Neural progenitor cell (in vitro differentiated cells): ENCODE measurements around the gene MEGF6. TPM values are rescaled to one million over a fixed set of nuclear protein-coding genes. Genes with fewer than 3 reads are reported as not detected.
A peak's percentile ranks its signal among the peaks of the same experiment; 100 is the strongest.

Experiments
- DNase-seq: peaks from one replicate; pipeline ENCODE4 v3.0.0-alpha.2; 2016; ENCODE audit warnings: low spot score
- H2AFZ ChIP-seq: fragments of 200-600 bp; sonication (generic); replicated peaks from 2 replicates; pipeline ENCODE4 v1.6.1; 2016; ENCODE audit warnings: antibody characterized with exemption
- H3F3A ChIP-seq: fragments of 200-600 bp; sonication (generic); 2 replicates; pipeline ENCODE4 v1.6.1; 2016; ENCODE audit warnings: antibody characterized with exemption, low read depth
- H3K27ac ChIP-seq: fragments of 200-600 bp; sonication (generic); 2 replicates; pipeline ENCODE4 v1.5.1; 2016; ENCODE audit warnings: mild to moderate bottlenecking
- H3K27me3 ChIP-seq: fragments of 200-600 bp; sonication (generic); 2 replicates; pipeline ENCODE4 v1.6.1; 2016; ENCODE audit warnings: mild to moderate bottlenecking, moderate library complexity
- H3K36me3 ChIP-seq: fragments of 200-600 bp; sonication (generic); 2 replicates; pipeline ENCODE4 v1.5.1; 2016
- H3K4me1 ChIP-seq: fragments of 200-600 bp; sonication (generic); 2 replicates; pipeline ENCODE4 v1.6.1; 2016; ENCODE audit warnings: mixed run types
- H3K4me2 ChIP-seq: fragments of 200-600 bp; sonication (generic); 2 replicates; pipeline ENCODE4 v1.6.1; 2016
- H3K4me3 ChIP-seq: fragments of 200-600 bp; sonication (generic); 2 replicates; pipeline ENCODE4 v1.5.1; 2016
- H3K79me2 ChIP-seq: fragments of 200-600 bp; sonication (generic); 2 replicates; pipeline ENCODE4 v1.6.1; 2016; ENCODE audit warnings: low read depth
- H3K9ac ChIP-seq: fragments of 200-600 bp; sonication (generic); 2 replicates; pipeline ENCODE4 v1.6.1; 2016
- H3K9me3 ChIP-seq: fragments of 200-600 bp; sonication (generic); 2 replicates; pipeline ENCODE4 v1.5.1; 2016; ENCODE audit warnings: low read depth
- H4K20me1 ChIP-seq: fragments of 200-600 bp; sonication (generic); 2 replicates; pipeline ENCODE4 v1.6.1; 2016; ENCODE audit warnings: low read depth
- H3K27ac Mint-ChIP-seq: 3 replicates; pipeline ENCODE4 v1.8.0; 2021; ENCODE audit warnings: mixed read lengths
- H3K27me3 Mint-ChIP-seq: 2 replicates; pipeline ENCODE4 v1.8.0; 2022; ENCODE audit warnings: low read depth, mild to moderate bottlenecking, inconsistent platforms, moderate library complexity, mixed read lengths; ENCODE audit not compliant: insufficient read depth
- H3K36me3 Mint-ChIP-seq: 3 replicates; pipeline ENCODE4 v1.8.0; 2021; ENCODE audit warnings: mixed read lengths
- H3K4me1 Mint-ChIP-seq: 3 replicates; pipeline ENCODE4 v1.8.0; 2021; ENCODE audit warnings: mixed read lengths
- H3K4me3 Mint-ChIP-seq: 3 replicates; pipeline ENCODE4 v1.8.0; 2021; ENCODE audit warnings: mild to moderate bottlenecking, moderate library complexity, mixed read lengths
- H3K9me3 Mint-ChIP-seq: 3 replicates; pipeline ENCODE4 v1.8.0; 2020; ENCODE audit warnings: mixed read lengths
- EZH2 ChIP-seq: fragments of 200-600 bp; sonication (generic); IDR thresholded peaks from 2 replicates; pipeline ENCODE4 v1.6.1; 2017; ENCODE audit warnings: antibody characterized with exemption, mild to moderate bottlenecking, moderate library complexity
- EZH2phosphoT487 ChIP-seq: fragments of 200-600 bp; sonication (generic); IDR thresholded peaks from 2 replicates; pipeline ENCODE4 v1.6.1; 2017; ENCODE audit warnings: antibody characterized with exemption
- total RNA-seq: library from RNA; depleted of rRNA; stranded (reverse); fragments of >200 nt; gene quantifications from 2 replicates; pipeline ENCODE4 v1.2.3, GENCODE V29; 2015; ENCODE audit warnings: low replicate concordance
- TF ChIP-seq, protein P1 (sequence below): fragments of 200-600 bp; sonication (generic); IDR thresholded peaks from 2 replicates; pipeline ENCODE4 v1.5.1; 2017; ENCODE audit warnings: antibody characterized with exemption, mild to moderate bottlenecking

The MEGF6 gene
- total RNA-seq, 1 donor from 2014 or later, result 1.7 TPM

DNA sequence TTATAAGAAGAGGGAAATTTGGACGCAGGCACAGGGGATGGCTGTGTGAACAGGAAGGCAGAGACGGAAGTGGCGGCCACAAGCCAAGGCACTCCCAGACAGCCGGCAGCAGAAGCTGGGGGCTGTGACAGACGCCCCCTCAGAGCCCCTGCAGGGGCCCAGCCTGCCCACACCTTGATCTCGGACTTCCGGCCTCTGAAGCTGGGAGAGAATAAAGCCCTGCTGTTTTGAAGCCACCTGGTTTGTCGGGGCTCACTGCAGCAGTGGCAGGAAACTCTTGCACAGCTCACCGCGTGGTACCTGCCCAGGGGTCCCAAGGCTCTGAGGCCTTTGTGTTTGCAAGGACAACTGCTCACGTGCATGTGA, 13.7 kb downstream of the MEGF6 start:
- no peaks in the 10 kb centered on the region for H3K9me3 ChIP-seq
- no peak overlapping the region for H3K9ac ChIP-seq
- H3K4me1 Mint-ChIP-seq, result peaks cover 33% of the 10 kb centered on the region
- H3K79me2 ChIP-seq, result no peaks in the 10 kb centered on the region
- peak overlapping the region; percentile 93 for H3K27ac Mint-ChIP-seq
- no peaks in the 10 kb centered on the region for H3K9me3 Mint-ChIP-seq
- TF ChIP-seq EZH2, result no peak
- TF ChIP-seq, protein P1, sequence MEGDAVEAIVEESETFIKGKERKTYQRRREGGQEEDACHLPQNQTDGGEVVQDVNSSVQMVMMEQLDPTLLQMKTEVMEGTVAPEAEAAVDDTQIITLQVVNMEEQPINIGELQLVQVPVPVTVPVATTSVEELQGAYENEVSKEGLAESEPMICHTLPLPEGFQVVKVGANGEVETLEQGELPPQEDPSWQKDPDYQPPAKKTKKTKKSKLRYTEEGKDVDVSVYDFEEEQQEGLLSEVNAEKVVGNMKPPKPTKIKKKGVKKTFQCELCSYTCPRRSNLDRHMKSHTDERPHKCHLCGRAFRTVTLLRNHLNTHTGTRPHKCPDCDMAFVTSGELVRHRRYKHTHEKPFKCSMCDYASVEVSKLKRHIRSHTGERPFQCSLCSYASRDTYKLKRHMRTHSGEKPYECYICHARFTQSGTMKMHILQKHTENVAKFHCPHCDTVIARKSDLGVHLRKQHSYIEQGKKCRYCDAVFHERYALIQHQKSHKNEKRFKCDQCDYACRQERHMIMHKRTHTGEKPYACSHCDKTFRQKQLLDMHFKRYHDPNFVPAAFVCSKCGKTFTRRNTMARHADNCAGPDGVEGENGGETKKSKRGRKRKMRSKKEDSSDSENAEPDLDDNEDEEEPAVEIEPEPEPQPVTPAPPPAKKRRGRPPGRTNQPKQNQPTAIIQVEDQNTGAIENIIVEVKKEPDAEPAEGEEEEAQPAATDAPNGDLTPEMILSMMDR, result no peak
- TF ChIP-seq EZH2phosphoT487, result no peak
- H3K36me3 ChIP-seq, result no peaks in the 10 kb centered on the region
- H3K36me3 Mint-ChIP-seq, result peaks cover 2% of the 10 kb centered on the region
- no peaks in the 10 kb centered on the region for H4K20me1 ChIP-seq
- H3K4me2 ChIP-seq, result peak overlapping the region; percentile 52
- DNase-seq, result no peak
- H3K4me1 ChIP-seq, result peaks cover 33% of the 10 kb centered on the region
- H3K4me3 ChIP-seq, result no peak overlapping the region
- H3K27me3 ChIP-seq, result no peaks in the 10 kb centered on the region
- no peak overlapping the region for H2AFZ ChIP-seq
- no peaks in the 10 kb centered on the region for H3K27me3 Mint-ChIP-seq
- H3K27ac ChIP-seq, result no peak overlapping the region
- H3K4me3 Mint-ChIP-seq, result peak overlapping the region; percentile 53
- H3F3A ChIP-seq, result no peaks in the 10 kb centered on the region

DNA sequence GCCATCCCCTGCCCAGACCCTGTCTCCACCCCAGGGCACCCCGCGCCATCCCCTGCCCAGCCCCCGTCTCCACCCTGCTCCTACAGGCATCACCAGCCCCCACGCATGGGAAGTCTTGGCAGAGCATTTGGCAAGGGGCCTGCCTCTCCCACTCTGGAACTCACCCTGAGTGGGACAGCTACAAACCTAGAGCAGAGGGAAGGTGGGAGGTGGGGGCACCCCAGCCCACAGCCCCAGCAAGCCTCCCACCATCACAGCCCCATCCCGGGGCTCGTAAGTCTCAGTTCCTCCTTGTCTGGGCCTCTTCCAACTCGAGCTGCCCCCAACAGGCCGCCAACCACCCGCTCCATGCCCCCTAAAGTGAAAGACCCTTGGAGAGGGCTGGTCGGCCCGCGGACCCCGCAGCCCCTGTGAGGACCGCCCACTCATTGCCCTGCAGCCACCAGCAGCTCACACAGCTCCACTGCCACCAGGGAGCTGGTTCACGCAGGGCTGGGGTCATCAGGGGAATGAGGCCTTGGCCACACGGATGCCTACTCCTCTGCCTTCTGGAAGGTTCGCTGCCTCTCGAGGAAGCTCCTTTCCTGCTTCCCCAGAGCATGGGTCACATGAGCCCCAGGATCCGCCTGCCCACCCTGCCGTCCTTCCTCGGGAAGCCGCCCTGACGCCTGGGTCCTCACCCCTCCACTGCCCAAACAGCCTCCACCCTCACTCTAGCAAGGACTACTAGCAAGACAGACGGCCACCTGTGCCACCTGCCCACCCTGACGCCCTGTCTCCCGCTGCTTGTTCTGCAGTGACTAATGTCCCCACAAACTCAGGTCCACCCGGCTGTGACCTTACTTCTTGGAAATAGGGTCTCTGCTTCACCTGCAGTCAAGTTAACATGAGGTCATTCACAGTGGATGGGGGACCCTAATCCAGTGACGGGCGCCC, 14.4 kb downstream of the MEGF6 start:
- no peak overlapping the region for H3K4me3 Mint-ChIP-seq
- no peaks in the 10 kb centered on the region for H4K20me1 ChIP-seq
- H3K36me3 ChIP-seq, result no peaks in the 10 kb centered on the region
- peaks cover 38% of the 10 kb centered on the region for H3K4me1 Mint-ChIP-seq
- H3K4me1 ChIP-seq, result peaks cover 33% of the 10 kb centered on the region
- H3K27me3 Mint-ChIP-seq, result no peaks in the 10 kb centered on the region
- H3K4me2 ChIP-seq, result peak overlapping the region; percentile 52
- no peaks in the 10 kb centered on the region for H3K27me3 ChIP-seq
- no peaks in the 10 kb centered on the region for H3K79me2 ChIP-seq
- no peak overlapping the region for H3K27ac ChIP-seq
- no peak overlapping the region for H3K4me3 ChIP-seq
- no peak for DNase-seq
- H3K27ac Mint-ChIP-seq, result peak overlapping the region; percentile 93
- TF ChIP-seq, protein P1, result no peak
- TF ChIP-seq EZH2phosphoT487 (no peak), EZH2 (no peak)
- no peaks in the 10 kb centered on the region for H3F3A ChIP-seq
- H2AFZ ChIP-seq, result no peak overlapping the region
- peaks cover 2% of the 10 kb centered on the region for H3K36me3 Mint-ChIP-seq
- H3K9me3 Mint-ChIP-seq, result no peaks in the 10 kb centered on the region
- H3K9ac ChIP-seq, result no peak overlapping the region
- H3K9me3 ChIP-seq, result no peaks in the 10 kb centered on the region

DNA sequence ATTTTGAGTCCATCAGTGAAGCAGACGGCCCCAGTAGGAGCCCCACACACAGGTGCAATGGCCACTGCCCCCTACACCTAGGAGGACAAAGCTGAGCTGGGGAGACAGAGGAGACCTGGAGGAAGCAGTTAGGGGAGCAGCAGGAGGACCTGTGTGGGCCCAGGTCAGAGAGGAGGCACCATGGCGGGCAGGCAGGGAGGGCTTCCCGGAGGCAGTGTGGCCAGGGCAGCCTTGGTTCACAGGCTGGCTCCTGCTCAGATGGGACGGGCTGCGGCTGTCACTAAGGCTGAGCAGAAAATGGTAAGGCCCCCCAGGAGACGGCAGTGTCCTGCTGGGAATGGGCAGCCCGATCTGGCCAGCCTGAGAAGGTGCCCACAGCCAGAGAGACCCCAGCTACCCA, 15.4 kb downstream of the MEGF6 start:
- no peaks in the 10 kb centered on the region for H3K27me3 Mint-ChIP-seq
- no peak overlapping the region for H3K27ac ChIP-seq
- no peaks in the 10 kb centered on the region for H3K27me3 ChIP-seq
- no peaks in the 10 kb centered on the region for H3K79me2 ChIP-seq
- H3K4me1 Mint-ChIP-seq, result peaks cover 39% of the 10 kb centered on the region
- DNase-seq, result no peak
- H3K4me3 ChIP-seq, result no peak overlapping the region
- no peak overlapping the region for H2AFZ ChIP-seq
- H3K36me3 Mint-ChIP-seq, result no peaks in the 10 kb centered on the region
- H3F3A ChIP-seq, result no peaks in the 10 kb centered on the region
- no peak overlapping the region for H3K4me2 ChIP-seq
- TF ChIP-seq, protein P1, result no peak
- TF ChIP-seq EZH2, result no peak
- no peak for TF ChIP-seq EZH2phosphoT487
- H3K9me3 ChIP-seq, result no peaks in the 10 kb centered on the region
- H3K4me3 Mint-ChIP-seq, result no peak overlapping the region
- H3K27ac Mint-ChIP-seq, result no peak overlapping the region
- H3K9me3 Mint-ChIP-seq, result no peaks in the 10 kb centered on the region
- H3K36me3 ChIP-seq, result no peaks in the 10 kb centered on the region
- H3K4me1 ChIP-seq, result peaks cover 33% of the 10 kb centered on the region
- no peaks in the 10 kb centered on the region for H4K20me1 ChIP-seq
- no peak overlapping the region for H3K9ac ChIP-seq
